ENCODE measurements around the gene NRARP.

GRCh38 chr9:137269231-137269772 is 32.8 kb downstream of the NRARP start:
- TF ChIP-seq CTCF (IDR thresholded peaks at IDR 0.05; ENCODE audit: low read length) (no peak), EZH2phosphoT487 (IDR thresholded peaks at IDR 0.05; ENCODE audit: low read length) (no peak)
